Activated CD8-positive, alpha-beta T cell treated with anti-CD3 and anti-CD28 coated beads, Interleukin-2, amount 10 ng/mL, durations not matched to agents 7 days and 5 days (primary cell): ENCODE data around the gene AKAP13. TPM values are rescaled to one million over a fixed set of nuclear protein-coding genes. Genes with fewer than 3 reads are reported as not detected.

Experiments
- ATAC-seq: fragments of 150-1000 bp; cut with Tn5 transposase; one replicate; pipeline ENCODE4 v1.10.0; 2021; ENCODE audit warnings: moderate library complexity
- CTCF ChIA-PET: fragments of 350-600 bp; sonication (Branson Sonifier 250); formaldehyde crosslinking; loops from one replicate; lab custom pipeline; 2021; ENCODE audit warnings: antibody characterized with exemption; lab: Charles Lee
- POLR2A ChIA-PET: fragments of 350-600 bp; sonication (Branson Sonifier 250); formaldehyde crosslinking; loops from one replicate; lab custom pipeline; 2021; ENCODE audit warnings: antibody characterized with exemption; lab: Charles Lee
- DNase-seq: peaks from one replicate; pipeline ENCODE4 v3.0.0-alpha.2; 2020
- H3K27ac Mint-ChIP-seq: one replicate; pipeline ENCODE4 v1.8.0; 2021; ENCODE audit warnings: mild to moderate bottlenecking, mixed read lengths
- H3K27me3 Mint-ChIP-seq: one replicate; pipeline ENCODE4 v1.8.0; 2021; ENCODE audit warnings: low read depth, mixed read lengths
- H3K36me3 Mint-ChIP-seq: one replicate; pipeline ENCODE4 v1.8.0; 2021; ENCODE audit warnings: low read depth, mixed read lengths
- H3K4me1 Mint-ChIP-seq: one replicate; pipeline ENCODE4 v1.8.0; 2021; ENCODE audit warnings: low read depth, mixed read lengths
- H3K4me3 Mint-ChIP-seq: one replicate; pipeline ENCODE4 v1.8.0; 2021; ENCODE audit warnings: mild to moderate bottlenecking, mixed read lengths
- H3K9me3 Mint-ChIP-seq: one replicate; pipeline ENCODE4 v1.8.0; 2022; ENCODE audit warnings: mixed read lengths; ENCODE audit not compliant: insufficient read depth
- total RNA-seq, 2 experiments: library from RNA; stranded (reverse); gene quantifications; one replicate each; pipeline ENCODE4 v1.2.3, GENCODE V29; 2021

AKAP13 gene
- total RNA-seq, 2 experiments from 2014 or later: 112 to 117 TPM

DNA sequence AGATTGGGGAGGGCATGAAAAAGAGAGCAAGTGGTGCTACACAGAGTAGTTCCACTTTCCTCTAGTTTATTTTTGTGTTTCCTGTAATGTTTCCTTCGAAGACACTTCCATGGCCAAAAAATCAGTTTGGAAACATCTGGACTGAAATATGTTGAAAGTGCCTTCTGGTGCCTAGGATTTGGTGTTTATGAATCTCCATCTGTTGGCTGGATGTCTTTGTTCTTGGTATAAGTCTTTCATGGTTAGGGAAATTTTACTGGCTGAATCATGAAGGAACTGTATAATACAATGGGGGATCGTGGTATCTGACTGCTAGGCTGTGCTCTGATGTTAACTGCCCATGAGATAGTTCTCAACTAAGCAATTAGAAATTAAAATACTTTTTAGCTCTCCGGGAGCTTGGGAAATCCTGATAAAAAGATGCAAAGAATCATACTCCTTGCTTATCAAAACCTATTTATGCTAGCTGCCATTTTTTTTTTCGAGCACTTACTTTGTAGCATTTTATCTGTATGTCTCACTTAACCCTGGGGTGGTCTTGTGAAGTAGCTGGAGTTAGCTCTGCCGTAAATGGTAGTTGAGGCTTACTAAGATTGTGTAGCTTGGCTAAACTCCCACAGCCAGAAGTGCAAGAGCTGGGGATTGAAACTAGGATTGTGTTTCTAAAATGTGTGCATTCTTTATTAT is 21.9 kb downstream of the AKAP13 start:
- CTCF ChIA-PET: interaction anchor here (0.6 to 6.5 kb wide), 5 partner anchors 11 to 106 kb away, joined by 3 to 61 read pairs (median 17); no protein-coding TSS in a partner anchor
- POLR2A ChIA-PET: interaction anchor here (1.5 kb wide), 1 partner anchor 12 kb away, joined by 5 read pairs; no protein-coding TSS in a partner anchor
- no peak for DNase-seq
- no peak for ATAC-seq
- no peak overlapping the region for H3K27ac Mint-ChIP-seq
- H3K36me3 Mint-ChIP-seq: peaks cover 5% of the 10 kb centered on the region
- no peaks in the 10 kb centered on the region for H3K27me3 Mint-ChIP-seq
- H3K4me1 Mint-ChIP-seq: peaks cover 50% of the 10 kb centered on the region
- H3K9me3 Mint-ChIP-seq: no peaks in the 10 kb centered on the region
- no peak overlapping the region for H3K4me3 Mint-ChIP-seq

DNA sequence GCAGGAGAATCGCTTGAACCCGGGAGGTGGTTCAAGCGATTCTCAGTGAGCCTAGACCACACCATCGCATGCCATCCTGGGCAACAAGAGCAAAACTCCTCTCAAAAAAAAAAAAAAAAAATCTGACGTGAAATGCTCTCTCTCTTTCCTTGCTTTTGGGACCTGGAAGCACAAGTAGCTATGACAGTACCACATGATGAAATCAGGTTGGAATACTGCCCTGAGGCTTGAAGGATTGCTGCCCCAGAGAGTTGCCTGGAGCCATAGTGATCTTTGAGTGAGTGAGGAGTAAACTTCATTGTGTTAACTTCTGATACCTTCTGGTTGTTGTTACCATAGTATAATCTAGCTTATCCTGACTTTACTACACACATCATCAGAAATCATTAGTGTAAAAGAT is 23.3 kb downstream of the AKAP13 start:
- H3K4me1 Mint-ChIP-seq: peaks cover 63% of the 10 kb centered on the region
- ATAC-seq: no peak
- CTCF ChIA-PET: interaction anchor here (0.9 to 6.5 kb wide), 8 partner anchors 10 to 107 kb away, joined by 3 to 61 read pairs (median 5); partner anchors contain the start of gene AKAP13
- no peak for DNase-seq
- peak overlapping the region; percentile 23 for H3K27ac Mint-ChIP-seq
- no peaks in the 10 kb centered on the region for H3K27me3 Mint-ChIP-seq
- peaks cover 9% of the 10 kb centered on the region for H3K36me3 Mint-ChIP-seq
- no peak overlapping the region for H3K4me3 Mint-ChIP-seq
- H3K9me3 Mint-ChIP-seq: no peaks in the 10 kb centered on the region
- POLR2A ChIA-PET: interaction anchor here (0.7 kb wide), 1 partner anchor 17 kb away, joined by 3 read pairs; no protein-coding TSS in a partner anchor

DNA sequence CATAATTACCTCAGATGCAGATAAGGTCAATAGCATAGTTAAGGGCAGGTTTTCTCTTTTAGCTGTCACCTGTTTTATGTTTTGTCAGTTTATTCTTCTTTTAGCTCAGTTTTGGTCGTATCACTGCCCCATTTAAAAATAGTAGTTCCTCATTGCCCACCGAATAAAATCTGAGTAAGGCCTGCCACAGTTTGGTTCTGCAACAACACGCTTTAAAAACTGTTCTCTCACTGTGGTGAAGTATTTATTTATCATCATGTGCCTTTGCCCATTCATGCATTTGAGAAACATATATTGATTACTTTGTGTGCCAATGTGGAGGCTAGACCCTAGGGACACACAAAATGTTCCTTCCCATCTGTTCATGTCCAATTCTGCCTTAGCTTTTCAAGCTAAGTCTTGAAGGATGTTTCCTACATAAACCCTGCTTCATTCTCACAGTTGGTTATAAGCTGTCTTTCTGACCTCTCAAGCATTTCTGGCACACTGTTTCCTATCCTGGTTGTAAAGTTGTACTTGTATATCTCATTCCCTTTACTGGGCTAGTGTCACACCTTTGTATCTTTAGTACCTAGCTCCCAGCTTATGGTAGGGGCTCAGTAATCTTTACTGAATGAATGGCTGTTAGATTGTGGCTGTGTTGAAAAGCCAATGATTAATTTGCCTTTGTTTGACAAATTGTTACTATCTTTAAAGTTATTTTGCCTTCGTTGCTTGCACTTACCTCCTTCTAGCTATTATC is 23.9 kb downstream of the AKAP13 start:
- POLR2A ChIA-PET: interaction anchor here (0.7 to 1.1 kb wide), 2 partner anchors 15 to 18 kb away, joined by 3 read pairs; no protein-coding TSS in a partner anchor
- Mint-ChIP-seq H3K9me3 (no peaks in the 10 kb centered on the region), H3K36me3 (peaks cover 11% of the 10 kb centered on the region), H3K27ac (no peak overlapping the region), H3K4me1 (peaks cover 63% of the 10 kb centered on the region), H3K4me3 (no peak overlapping the region), H3K27me3 (no peaks in the 10 kb centered on the region)
- CTCF ChIA-PET: interaction anchor here (0.8 to 6.5 kb wide), 11 partner anchors 9 to 108 kb away, joined by 3 to 61 read pairs (median 5); partner anchors contain the start of gene AKAP13
- ATAC-seq (no peak), DNase-seq (no peak)

DNA sequence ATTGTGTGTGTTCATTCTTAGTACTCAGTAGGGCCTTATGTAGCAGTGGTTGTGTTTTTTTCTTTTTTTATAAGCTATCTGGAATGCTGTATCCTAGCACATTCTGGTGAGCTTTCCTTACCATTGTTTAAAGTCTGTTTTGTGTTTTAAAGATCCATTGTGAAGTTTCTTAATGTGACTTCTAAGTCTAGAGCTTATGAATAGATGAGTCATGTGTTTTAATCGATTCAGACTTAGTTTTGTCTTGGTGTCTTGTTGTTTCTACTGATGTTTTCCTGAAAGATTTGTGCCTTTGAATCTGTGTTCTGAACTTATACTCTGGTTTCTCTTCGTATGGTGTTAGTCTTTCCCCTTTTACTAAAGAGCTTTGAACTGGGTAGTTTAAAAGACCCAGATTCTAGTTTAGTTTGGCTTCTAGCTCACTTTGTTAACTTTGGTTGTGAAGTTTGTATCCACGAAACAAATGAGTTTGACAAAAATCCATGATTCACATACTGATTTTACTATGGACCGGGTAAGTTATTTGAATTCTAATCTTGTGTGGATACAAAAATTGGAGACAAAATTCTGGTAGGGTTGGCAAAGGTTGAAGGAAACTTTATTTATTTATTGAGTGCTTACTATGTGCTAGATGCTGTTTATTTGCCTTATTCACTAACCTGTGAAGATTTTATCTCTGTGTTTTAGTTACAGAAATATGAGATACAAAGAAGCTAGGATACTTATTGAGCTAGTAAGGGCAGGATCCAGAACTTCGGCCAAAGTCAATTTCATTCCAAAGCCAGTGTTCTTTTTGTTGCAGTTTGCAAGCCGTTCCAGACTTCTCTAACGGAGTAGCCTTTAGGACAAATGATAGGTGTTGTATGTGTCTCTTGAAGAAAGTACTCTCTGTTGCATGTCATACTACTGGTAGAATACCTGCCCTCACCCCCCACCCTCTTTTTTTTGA is 24.8 kb downstream of the AKAP13 start:
- Mint-ChIP-seq H3K4me3 (no peak overlapping the region), H3K4me1 (peaks cover 66% of the 10 kb centered on the region), H3K27ac (no peak overlapping the region), H3K27me3 (no peaks in the 10 kb centered on the region), H3K9me3 (no peaks in the 10 kb centered on the region), H3K36me3 (peaks cover 13% of the 10 kb centered on the region)
- ATAC-seq (no peak), DNase-seq (no peak)
- POLR2A ChIA-PET: interaction anchor here (1.1 kb wide), 1 partner anchor 16 kb away, joined by 3 read pairs; no protein-coding TSS in a partner anchor
- CTCF ChIA-PET: interaction anchor here (0.8 to 6.5 kb wide), 11 partner anchors 8 to 109 kb away, joined by 3 to 61 read pairs (median 4); partner anchors contain the start of gene AKAP13

DNA sequence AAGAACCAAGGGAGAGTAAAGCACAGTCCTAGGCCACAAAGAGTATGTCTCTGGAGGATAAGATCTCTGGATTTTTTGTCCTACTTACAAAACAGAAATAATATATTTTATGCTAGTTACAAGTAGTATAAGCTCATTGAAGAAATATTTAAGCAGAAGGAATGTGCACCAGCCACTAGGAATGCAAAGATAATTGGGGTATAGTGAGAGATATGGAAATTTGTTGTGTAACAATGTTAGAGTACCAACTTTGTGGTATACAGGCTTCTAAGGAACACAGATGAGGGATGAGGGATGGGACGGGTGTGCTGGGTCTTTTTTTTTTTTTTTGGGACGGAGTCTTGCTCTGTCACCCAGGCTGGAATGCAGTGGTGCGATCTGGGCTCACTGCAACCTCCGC is 26.5 kb downstream of the AKAP13 start:
- Mint-ChIP-seq H3K4me3 (no peak overlapping the region), H3K27ac (peak overlapping the region; percentile 46), H3K36me3 (peaks cover 19% of the 10 kb centered on the region), H3K4me1 (peaks cover 71% of the 10 kb centered on the region), H3K27me3 (no peaks in the 10 kb centered on the region), H3K9me3 (no peaks in the 10 kb centered on the region)
- CTCF ChIA-PET: no interaction called here
- no peak for DNase-seq
- POLR2A ChIA-PET: no interaction called here
- no peak for ATAC-seq

DNA sequence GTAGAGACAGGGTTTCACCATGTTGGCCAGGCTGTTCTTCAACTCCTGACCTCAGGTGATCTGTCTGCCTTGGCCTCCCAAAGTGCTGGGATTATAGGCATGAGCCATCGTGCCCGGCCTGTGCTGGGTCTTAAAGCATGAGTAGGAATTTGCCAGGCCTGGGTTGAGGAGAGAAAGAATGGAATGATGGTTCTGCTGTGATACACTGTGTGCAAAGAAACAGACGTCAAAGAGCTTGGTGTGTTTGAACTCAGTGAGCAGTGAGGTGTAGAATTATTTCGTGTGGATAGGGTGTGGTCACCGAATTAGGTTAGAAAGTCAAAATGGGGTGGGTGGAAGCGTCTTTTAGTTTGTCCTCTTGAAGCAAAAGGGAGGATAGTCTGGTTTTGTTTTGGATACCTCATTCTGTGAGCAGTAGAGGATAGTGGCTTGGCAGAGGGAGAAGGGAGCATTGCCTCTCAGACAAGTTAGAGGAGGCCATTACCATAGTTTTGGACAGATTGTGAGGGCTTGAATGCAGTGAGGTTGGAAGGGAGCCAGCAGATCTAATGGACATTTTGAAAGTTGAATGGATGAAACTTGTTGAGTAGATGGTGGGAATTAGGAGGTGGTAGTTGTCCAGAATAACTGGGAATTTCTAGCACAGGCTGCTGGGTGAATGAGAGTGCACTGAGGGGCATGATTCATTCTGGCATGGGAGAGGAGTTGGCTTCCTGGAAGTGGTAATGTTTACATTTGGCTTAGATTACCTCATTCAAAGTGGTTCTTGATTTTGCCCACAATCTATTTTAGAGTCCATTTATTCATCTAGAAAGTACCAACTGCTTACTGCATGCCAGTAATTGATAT is 27.2 kb downstream of the AKAP13 start:
- DNase-seq (peak; percentile 37), ATAC-seq (peak; percentile 54)
- Mint-ChIP-seq H3K27ac (peak overlapping the region; percentile 56), H3K27me3 (no peaks in the 10 kb centered on the region), H3K9me3 (no peaks in the 10 kb centered on the region), H3K4me3 (no peak overlapping the region), H3K4me1 (peaks cover 68% of the 10 kb centered on the region), H3K36me3 (peaks cover 19% of the 10 kb centered on the region)
- CTCF ChIA-PET: no interaction called here
- POLR2A ChIA-PET: no interaction called here

DNA sequence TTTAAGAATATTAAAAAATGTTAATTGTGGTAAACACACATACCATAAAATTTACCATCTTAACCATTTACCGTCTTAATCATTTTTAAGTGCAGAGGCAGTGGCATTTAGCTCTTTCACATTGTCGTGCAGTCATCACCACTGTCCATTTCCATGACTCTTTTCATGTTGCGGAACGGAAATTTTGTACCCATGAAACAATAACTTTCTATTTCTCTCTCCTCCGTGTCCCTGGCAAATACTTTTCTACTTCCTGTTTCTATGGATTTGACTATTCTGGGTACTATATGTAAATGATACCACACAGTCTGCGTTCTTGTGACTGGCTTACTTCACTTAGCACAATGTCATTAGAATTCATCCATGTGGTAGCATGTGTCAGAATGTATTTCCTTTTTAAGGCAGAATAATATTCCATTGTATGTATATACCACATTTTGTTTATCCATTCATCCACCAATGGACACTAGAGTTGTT is 27.9 kb downstream of the AKAP13 start:
- H3K27me3 Mint-ChIP-seq: no peaks in the 10 kb centered on the region
- peaks cover 19% of the 10 kb centered on the region for H3K36me3 Mint-ChIP-seq
- H3K4me1 Mint-ChIP-seq: peaks cover 73% of the 10 kb centered on the region
- DNase-seq: no peak
- H3K27ac Mint-ChIP-seq: no peak overlapping the region
- POLR2A ChIA-PET: no interaction called here
- CTCF ChIA-PET: interaction anchor here (1.7 kb wide), 1 partner anchor 77 kb away, joined by 6 read pairs; no protein-coding TSS in a partner anchor
- H3K9me3 Mint-ChIP-seq: no peaks in the 10 kb centered on the region
- H3K4me3 Mint-ChIP-seq: peak overlapping the region; percentile 0
- ATAC-seq: peak; percentile 28

DNA sequence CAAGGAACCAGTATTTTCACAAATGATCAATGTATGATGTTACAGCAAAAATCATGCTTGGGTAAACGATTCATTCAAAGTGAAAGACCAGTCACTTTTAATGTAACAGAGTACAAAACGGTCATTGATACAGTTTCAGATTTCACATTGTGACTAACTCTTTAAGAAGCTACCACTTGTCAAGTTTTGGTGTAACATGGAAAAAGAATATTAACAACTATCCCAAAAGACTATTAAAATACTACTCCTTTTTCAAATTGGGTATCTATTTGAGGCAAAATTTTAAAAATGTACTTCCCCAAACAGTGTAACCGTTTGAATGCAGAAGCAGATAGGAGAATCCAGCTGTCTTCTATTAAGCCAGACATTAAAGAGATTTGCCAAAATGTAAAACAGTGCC is 31.7 kb downstream of the AKAP13 start:
- ChIA-PET POLR2A (interaction anchor here (2.2 to 2.6 kb wide), 2 partner anchors 32 to 81 kb away, joined by 9 to 12 read pairs; partner anchors contain the start of gene AKAP13), CTCF (interaction anchor here (1.6 to 6.9 kb wide), 13 partner anchors 8 to 118 kb away, joined by 4 to 111 read pairs (median 22); partner anchors contain the start of gene AKAP13)
- H3K36me3 Mint-ChIP-seq: peaks cover 20% of the 10 kb centered on the region
- no peak overlapping the region for H3K4me3 Mint-ChIP-seq
- no peaks in the 10 kb centered on the region for H3K27me3 Mint-ChIP-seq
- DNase-seq: no peak
- H3K27ac Mint-ChIP-seq: no peak overlapping the region
- peaks cover 71% of the 10 kb centered on the region for H3K4me1 Mint-ChIP-seq
- ATAC-seq: no peak
- no peaks in the 10 kb centered on the region for H3K9me3 Mint-ChIP-seq

DNA sequence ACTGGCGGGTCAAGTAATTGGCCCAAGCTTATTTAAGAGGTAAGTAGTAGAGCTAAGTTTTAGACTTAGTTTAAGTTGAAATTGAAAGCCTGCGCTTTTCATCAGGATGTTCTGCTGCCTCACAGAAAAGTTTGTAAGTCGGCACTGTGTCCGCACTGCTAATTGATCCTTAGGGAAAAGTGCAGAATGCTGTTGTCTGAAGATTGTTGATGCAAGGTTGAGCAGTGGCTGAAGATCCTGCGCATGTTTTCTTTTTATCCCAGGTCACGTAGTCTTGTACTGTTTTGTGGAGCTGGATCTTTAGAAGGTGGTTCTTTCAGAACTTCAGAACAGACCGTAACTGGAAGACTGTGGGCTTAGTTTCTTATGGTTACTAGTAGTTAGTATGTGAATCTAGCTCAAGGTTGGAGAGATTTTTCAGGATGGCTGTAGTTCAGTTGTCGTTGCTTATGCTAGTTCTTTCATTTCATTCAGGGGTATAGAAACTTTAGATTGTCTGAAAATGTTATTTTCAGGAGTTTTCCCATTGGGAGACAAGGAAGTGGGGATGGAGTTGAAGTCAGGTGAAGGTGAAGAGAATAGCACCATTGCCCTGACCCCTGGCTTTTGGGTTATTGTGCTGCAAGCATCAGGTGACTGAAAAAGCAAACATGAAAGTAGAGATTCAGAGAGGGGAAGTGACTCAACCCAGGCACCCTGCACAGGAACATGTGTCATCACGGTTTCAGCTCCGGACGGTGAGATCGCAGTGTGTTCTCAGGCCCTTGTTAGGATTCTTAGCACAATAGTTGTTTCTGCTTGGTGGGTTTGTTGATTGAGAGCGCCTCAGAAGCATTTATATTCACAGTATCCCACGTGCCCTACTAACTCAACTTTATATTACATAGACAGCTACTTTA is 32.8 kb downstream of the AKAP13 start:
- H3K4me1 Mint-ChIP-seq: peaks cover 62% of the 10 kb centered on the region
- DNase-seq: peak; percentile 87
- POLR2A ChIA-PET: interaction anchor here (0.6 to 2.6 kb wide), 5 partner anchors 10 to 156 kb away, joined by 3 to 12 read pairs (median 5); partner anchors contain the start of gene AKAP13
- CTCF ChIA-PET: interaction anchor here (0.7 to 6.9 kb wide), 37 partner anchors 7 to 244 kb away, joined by 3 to 111 read pairs (median 6); partner anchors contain the start of gene AKAP13
- peak overlapping the region; percentile 68 for H3K27ac Mint-ChIP-seq
- no peaks in the 10 kb centered on the region for H3K27me3 Mint-ChIP-seq
- H3K9me3 Mint-ChIP-seq: no peaks in the 10 kb centered on the region
- ATAC-seq: peak; percentile 99
- H3K36me3 Mint-ChIP-seq: peaks cover 20% of the 10 kb centered on the region
- peak overlapping the region; percentile 32 for H3K4me3 Mint-ChIP-seq
